Epithelial cell of prostate (primary cell): ENCODE measurements around the gene KRTAP10-11.
"Not testable (repeated sequence)": the region's sequence is repeated elsewhere in the genome, so short reads cannot be mapped to it uniquely, and the experiment has no call there.

ENCODE experiments used
- DNase-seq: peaks from one replicate; pipeline ENCODE4 v3.0.0-alpha.2; 2011; ENCODE audit warnings: low read depth, low spot score
- H3K27ac ChIP-seq: fragments of 450-650 bp; 2 replicates; pipeline ENCODE4 v1.5.1; 2017; ENCODE audit warnings: mild to moderate bottlenecking

Gene KRTAP10-11

DNA sequence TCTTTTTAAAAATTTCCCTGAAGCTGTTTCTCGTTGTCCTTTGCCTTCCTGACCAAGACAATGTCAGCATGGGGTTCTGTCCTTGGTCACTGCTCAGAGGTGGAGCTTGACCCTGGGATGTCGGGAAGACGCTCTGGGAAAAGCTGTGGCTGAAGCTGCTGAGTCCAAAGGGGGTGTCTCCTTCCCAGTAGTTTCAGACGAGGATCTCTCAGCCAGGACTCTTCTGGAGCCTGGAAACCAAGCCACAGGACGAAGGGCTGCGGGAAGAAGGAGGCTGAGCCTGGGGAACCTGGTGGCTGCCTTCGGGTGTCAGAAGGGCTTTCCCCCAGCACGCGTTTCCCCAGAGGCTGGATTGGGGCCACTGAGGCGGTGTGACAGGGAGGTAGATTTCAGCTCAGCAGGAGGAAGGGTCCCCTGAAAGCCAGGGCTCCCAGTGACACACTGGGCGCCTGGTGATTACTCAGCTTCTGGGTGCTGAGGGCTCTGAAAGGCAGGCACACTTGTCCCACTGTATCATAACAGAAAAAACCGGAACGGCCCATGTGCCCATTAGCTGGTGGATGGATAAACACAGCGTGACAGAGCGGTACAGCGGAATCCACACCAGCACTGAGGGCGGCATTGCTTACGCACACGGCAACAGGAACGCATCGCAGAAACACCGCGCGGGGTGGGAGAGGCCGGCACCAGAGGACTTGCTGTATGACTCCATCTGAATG, 40.8 kb downstream of the KRTAP10-11 start:
- no peak overlapping the region for H3K27ac ChIP-seq
- DNase-seq = no peak

DNA sequence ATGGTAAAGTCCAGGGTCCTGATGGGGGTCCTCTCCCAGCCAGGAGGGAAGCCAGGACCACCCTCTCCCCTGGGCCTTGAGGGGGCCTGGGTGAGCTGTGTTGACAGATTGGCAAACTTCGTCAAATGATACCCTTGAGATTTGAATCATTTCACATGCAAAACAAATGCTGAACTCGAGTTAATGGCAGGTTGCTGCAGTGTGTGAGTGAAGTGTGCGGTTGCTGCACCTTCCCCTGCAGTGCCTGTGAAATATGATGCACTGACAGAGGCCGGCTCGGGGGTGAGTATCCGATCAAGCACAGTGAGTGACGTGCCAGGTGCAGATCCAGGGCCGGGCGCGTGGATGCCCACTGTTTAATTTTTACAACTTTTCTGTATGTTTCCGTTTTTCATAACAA, 41.5 kb downstream of the KRTAP10-11 start:
- no peak for DNase-seq
- no peak overlapping the region for H3K27ac ChIP-seq

DNA sequence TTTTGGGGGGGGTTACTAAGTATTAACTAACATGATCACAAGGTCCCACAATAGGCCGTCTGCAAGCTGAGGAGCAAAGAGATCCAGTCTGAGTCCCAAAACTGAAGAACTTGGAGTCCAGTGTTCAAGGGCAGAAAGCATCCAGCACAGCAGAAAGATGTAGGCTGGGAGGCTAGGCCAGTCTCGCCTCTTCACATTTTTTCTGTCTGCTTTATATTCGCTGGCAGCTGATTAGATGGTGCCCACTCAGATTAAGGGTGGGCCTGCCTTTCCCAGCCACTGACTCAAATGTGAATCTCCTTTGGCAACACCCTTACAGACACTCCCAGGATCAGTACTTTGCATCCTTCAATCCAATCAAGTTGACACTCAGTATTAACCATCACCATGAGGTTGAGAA, 43.5 kb downstream of the KRTAP10-11 start:
- not testable (repeated sequence) for H3K27ac ChIP-seq, DNase-seq

DNA sequence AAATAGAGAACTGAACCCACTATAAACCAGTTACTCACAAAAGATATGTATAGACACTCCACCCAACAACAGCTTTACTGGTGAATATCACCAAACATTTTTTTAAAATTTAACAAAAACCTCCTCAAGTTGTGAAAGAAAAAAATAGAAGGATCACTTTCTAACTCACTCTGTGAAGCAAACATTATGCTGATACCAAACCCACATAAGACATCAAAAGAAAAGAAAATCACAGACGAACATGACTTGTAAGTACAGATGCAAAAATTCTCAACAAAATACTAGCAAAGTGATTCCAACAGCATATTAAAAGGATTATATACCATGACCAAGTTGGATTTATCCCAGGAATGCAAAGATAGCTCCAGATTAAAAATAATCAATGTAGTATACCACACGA, 45.5 kb downstream of the KRTAP10-11 start:
- no peak for DNase-seq
- H3K27ac ChIP-seq = no peak overlapping the region

DNA sequence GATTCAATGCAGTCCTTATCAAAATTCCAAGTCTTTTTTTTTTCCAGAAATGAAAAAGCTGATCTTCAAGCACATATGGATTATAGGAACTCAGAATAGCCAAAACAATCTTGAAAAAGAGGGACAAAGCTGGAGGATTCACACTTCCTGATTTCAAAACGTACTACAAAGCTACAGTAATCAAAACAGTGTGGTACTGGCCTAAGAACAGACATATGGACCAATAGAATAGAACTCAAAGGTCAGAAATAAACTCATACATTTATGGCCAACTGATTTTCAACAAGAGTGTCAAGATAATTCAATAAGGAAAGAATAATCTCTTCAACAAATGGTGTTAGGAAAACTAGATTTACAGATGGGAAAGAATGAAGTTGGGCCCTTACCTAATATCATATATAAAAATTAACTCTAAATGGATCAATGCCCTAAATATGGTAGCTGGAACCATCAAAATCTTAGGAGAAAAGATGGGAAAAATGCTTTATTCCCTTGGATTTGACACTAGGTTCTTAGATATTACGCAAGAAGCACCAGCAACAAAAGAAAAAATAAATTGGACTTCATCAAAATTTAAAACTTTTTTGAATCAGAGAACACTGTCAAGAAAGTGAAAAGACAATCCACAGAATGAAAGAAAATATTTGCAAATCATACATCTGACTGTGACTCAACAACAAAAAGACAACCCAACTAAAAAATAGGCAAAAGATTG, 46.7 kb downstream of the KRTAP10-11 start:
- DNase-seq = no peak
- H3K27ac ChIP-seq = no peak overlapping the region

DNA sequence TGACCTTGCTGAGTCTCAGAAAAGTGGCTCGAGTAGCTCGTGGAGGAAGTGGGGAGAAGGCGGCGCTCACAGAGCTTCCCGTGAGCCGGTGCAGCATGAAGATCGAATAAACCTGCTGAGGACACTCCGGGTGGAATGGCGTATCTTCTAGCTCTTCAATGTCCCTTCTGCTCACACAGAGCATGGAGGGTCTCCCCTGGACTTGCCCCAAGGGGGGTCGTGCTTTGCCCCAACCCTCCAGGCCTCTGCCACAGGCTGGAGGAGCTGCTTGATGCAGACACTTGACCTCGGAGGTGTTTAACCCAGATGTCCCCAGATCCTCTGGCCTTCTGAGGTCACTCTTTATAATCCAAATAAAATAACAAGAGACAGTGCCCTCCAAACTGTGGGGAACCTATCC, 48.6 kb downstream of the KRTAP10-11 start:
- DNase-seq = no peak
- H3K27ac ChIP-seq = no peak overlapping the region

DNA sequence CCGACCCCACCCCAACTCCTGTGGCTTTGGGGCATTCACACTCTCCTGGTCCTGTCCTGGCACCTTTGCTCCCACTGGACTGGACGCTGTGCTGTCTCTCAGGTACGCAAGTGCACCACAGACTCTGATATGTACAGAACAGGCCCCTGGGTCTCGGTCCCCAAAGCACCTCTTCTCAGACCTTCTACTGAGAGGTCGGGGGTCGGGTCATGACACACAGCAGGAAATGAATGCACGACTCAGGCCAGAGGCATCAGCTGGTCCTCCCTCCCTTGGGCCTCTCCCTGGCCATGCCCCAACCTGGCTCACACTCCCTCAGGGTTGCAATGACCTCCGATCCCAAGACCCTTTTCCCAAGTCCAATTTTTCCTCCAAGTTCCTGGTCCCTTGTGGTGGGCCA, 49.0 kb downstream of the KRTAP10-11 start:
- DNase-seq = no peak
- no peak overlapping the region for H3K27ac ChIP-seq

DNA sequence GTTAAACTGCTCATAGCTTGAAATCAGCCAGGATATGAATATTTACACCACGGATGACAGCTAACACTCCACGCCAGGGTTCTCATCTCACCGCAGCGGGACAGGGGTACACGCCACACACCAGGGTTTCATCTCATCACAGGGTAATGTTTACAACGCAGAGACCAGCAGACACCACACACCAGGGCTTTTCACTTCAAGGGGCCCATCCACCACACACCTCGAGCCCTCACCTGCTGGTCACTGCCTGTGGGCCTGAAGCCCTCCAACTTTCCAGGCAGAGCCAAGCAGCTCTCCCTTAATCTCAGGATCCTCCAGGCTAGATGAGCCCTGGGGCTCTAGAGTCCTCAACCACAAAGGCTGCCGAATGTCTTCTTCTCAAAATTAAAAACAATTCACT, 49.4 kb downstream of the KRTAP10-11 start:
- DNase-seq = no peak
- no peak overlapping the region for H3K27ac ChIP-seq

DNA sequence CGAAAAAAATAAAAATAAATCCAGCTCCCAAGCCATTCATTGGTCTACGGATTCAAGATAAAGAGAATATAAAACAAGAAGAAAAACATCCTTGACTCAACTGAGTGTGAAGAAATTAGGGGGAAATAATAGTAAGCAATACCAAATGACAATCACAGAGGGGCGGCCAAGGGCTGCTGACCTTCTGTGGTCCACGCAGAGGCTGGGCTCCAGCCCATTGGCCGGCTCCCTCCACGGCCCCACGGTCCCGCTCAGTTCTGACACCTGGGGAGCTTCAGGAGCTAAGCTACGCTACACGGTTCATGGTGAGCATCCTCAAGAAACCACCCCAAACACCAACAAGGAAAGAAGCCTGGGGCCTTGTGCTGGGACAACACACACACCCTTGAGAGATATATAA, 50.4 kb downstream of the KRTAP10-11 start:
- H3K27ac ChIP-seq = no peak overlapping the region
- DNase-seq = no peak
